GM23338 (cell line): ENCODE results near the gene ELOB.

ENCODE experiments used
- CREB1 ChIP-seq: fragments of 250-450 bp; sonication (Bioruptor Pico); IDR thresholded peaks from 2 replicates; pipeline ENCODE4 v1.5.0; 2020; ENCODE audit warnings: low read depth, mild to moderate bottlenecking, moderate library complexity
- EZH2 ChIP-seq: fragments of 200-600 bp; sonication (generic); IDR thresholded peaks from one replicate; pipeline ENCODE4 v1.8.0; 2017; ENCODE audit warnings: antibody characterized with exemption, mild to moderate bottlenecking, low read depth; ENCODE audit not compliant: unreplicated experiment
- EZH2phosphoT487 ChIP-seq: fragments of 200-600 bp; sonication (generic); IDR thresholded peaks from one replicate; pipeline ENCODE4 v1.8.1; 2018; ENCODE audit warnings: antibody characterized with exemption; ENCODE audit not compliant: unreplicated experiment
- JUNB ChIP-seq: IDR thresholded peaks from one replicate; pipeline ENCODE4 v1.6.1; 2016; ENCODE audit warnings: antibody characterized with exemption; ENCODE audit not compliant: unreplicated experiment
- NANOG ChIP-seq: IDR thresholded peaks from 2 replicates; pipeline ENCODE4 v1.6.1; 2016; ENCODE audit warnings: antibody characterized with exemption, borderline replicate concordance
- POLR2AphosphoS5 ChIP-seq: IDR thresholded peaks from 2 replicates; pipeline ENCODE4 v1.6.1; 2016; ENCODE audit warnings: antibody characterized with exemption, low read depth
- STAT1 ChIP-seq: IDR thresholded peaks from one replicate; pipeline ENCODE4 v1.6.1; 2016; ENCODE audit warnings: antibody characterized with exemption; ENCODE audit not compliant: unreplicated experiment
- ZNF331 ChIP-seq: fragments of 250-450 bp; sonication (Bioruptor Pico); IDR thresholded peaks from 2 replicates; pipeline ENCODE4 v1.5.0; 2020; ENCODE audit warnings: low read depth, mild to moderate bottlenecking, moderate library complexity
- TF ChIP-seq, protein P1 (sequence below), 2 experiments: fragments of 200-600 bp in 1 of 2; sonication (generic) in 1 of 2; conservative IDR thresholded peaks; 2 replicates each; pipeline versions ENCODE4 v1.5.1 to v1.6.1; 2016 to 2017; ENCODE audit warnings: antibody characterized with exemption in 2 of 2, low read depth in 2 of 2, mild to moderate bottlenecking in 2 of 2, moderate library complexity in 1 of 2
- TF ChIP-seq, protein P2 (sequence below): IDR thresholded peaks from one replicate; pipeline ENCODE4 v1.6.1; 2018; ENCODE audit warnings: antibody characterized with exemption; ENCODE audit not compliant: unreplicated experiment

DNA sequence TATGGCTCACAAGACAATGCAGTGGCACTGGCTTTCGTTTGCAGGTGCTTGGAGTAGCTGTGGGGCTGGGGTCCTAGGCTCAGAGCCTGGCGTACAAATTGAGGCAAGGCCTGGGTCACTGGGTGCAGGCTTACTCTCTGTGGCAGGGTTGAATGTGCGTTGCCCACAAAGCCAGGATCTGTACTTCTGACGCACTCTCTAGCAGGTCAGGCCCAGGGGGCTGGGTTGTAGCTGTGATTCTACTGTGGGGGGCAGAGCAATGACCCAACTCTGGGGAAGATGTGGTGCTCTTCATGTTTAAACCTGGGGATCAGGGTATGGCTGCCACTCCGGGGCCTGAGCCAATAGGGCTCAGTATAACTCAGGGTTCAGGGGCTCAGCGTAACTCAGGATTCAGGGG lies 33.6 kb upstream of the ELOB start:
- TF ChIP-seq, protein P1, sequence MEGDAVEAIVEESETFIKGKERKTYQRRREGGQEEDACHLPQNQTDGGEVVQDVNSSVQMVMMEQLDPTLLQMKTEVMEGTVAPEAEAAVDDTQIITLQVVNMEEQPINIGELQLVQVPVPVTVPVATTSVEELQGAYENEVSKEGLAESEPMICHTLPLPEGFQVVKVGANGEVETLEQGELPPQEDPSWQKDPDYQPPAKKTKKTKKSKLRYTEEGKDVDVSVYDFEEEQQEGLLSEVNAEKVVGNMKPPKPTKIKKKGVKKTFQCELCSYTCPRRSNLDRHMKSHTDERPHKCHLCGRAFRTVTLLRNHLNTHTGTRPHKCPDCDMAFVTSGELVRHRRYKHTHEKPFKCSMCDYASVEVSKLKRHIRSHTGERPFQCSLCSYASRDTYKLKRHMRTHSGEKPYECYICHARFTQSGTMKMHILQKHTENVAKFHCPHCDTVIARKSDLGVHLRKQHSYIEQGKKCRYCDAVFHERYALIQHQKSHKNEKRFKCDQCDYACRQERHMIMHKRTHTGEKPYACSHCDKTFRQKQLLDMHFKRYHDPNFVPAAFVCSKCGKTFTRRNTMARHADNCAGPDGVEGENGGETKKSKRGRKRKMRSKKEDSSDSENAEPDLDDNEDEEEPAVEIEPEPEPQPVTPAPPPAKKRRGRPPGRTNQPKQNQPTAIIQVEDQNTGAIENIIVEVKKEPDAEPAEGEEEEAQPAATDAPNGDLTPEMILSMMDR (conservative IDR thresholded peaks at IDR 0.05; ENCODE audit: low read depth in 2 of 2), result no peak
- no peak for TF ChIP-seq STAT1
- TF ChIP-seq NANOG, result no peak
- TF ChIP-seq, protein P2, sequence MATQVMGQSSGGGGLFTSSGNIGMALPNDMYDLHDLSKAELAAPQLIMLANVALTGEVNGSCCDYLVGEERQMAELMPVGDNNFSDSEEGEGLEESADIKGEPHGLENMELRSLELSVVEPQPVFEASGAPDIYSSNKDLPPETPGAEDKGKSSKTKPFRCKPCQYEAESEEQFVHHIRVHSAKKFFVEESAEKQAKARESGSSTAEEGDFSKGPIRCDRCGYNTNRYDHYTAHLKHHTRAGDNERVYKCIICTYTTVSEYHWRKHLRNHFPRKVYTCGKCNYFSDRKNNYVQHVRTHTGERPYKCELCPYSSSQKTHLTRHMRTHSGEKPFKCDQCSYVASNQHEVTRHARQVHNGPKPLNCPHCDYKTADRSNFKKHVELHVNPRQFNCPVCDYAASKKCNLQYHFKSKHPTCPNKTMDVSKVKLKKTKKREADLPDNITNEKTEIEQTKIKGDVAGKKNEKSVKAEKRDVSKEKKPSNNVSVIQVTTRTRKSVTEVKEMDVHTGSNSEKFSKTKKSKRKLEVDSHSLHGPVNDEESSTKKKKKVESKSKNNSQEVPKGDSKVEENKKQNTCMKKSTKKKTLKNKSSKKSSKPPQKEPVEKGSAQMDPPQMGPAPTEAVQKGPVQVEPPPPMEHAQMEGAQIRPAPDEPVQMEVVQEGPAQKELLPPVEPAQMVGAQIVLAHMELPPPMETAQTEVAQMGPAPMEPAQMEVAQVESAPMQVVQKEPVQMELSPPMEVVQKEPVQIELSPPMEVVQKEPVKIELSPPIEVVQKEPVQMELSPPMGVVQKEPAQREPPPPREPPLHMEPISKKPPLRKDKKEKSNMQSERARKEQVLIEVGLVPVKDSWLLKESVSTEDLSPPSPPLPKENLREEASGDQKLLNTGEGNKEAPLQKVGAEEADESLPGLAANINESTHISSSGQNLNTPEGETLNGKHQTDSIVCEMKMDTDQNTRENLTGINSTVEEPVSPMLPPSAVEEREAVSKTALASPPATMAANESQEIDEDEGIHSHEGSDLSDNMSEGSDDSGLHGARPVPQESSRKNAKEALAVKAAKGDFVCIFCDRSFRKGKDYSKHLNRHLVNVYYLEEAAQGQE, result no peak
- TF ChIP-seq ZNF331 (CRISPR knock-in tag), result no peak
- TF ChIP-seq POLR2AphosphoS5, result no peak
- TF ChIP-seq EZH2, result no peak
- TF ChIP-seq EZH2phosphoT487, result no peak
- no peak for TF ChIP-seq JUNB
- no peak for TF ChIP-seq CREB1 (CRISPR knock-in tag)
